Measurements from ENCODE around the gene CALHM2. TPM values are rescaled to one million over a fixed set of nuclear protein-coding genes. Genes with fewer than 3 reads are reported as not detected.
"Not testable (repeated sequence)": the region's sequence is repeated elsewhere in the genome, so short reads cannot be mapped to it uniquely, and the experiment has no call there.

Gene CALHM2
- total RNA-seq, 3 donors from 2014 or later, result 38.9 to 98.3 (median 58.3) TPM

GRCh38 chr10:103428989-103429643, 23.1 kb downstream of the CALHM2 start:
- Histone ChIP-seq H3K9me3 (no peaks in the 10 kb centered on the region), H3K4me3 (no peak overlapping the region), H3K36me3 (no peaks in the 10 kb centered on the region), H3K27me3 (no peaks in the 10 kb centered on the region), H3K4me1 (no peaks in the 10 kb centered on the region), H3K27ac (no peak overlapping the region)
- intact Hi-C loops (cut with DNase I; ENCODE audit: low total_unique reads), result no loop called here
- TF ChIP-seq POLR2AphosphoS5 (IDR thresholded peaks at IDR 0.05) (no peak), POLR2A (IDR thresholded peaks at IDR 0.05) (no peak), CTCF (IDR thresholded peaks at IDR 0.05) (no peak)
- no peak for DNase-seq (ENCODE audit: low spot score in 2 of 2)

- H3K27me3 ChIP-seq, result no peaks in the 10 kb centered on the region
- TF ChIP-seq POLR2A (IDR thresholded peaks at IDR 0.05), result no peak
- no peak overlapping the region for H3K4me3 ChIP-seq
- no peak overlapping the region for H3K27ac ChIP-seq
- no peak for DNase-seq (ENCODE audit: low spot score in 2 of 2)
- no peaks in the 10 kb centered on the region for H3K4me1 ChIP-seq
- peaks cover 6% of the 10 kb centered on the region for H3K36me3 ChIP-seq
- intact Hi-C loops (cut with DNase I; ENCODE audit: low total_unique reads), result loop anchor here (2.0 kb wide), 1 partner anchor 153 kb away; no protein-coding TSS in a partner anchor
- no peaks in the 10 kb centered on the region for H3K9me3 ChIP-seq
Observed at GRCh38 chr10:103427866-103428265, 24.3 kb downstream of the CALHM2 start.

GRCh38 chr10:103423748-103424147, 28.4 kb downstream of the CALHM2 start:
- no peaks in the 10 kb centered on the region for H3K9me3 ChIP-seq
- TF ChIP-seq POLR2AphosphoS5 (IDR thresholded peaks at IDR 0.05) (no peak), CTCF (IDR thresholded peaks at IDR 0.05) (no peak), POLR2A (IDR thresholded peaks at IDR 0.05) (no peak)
- intact Hi-C loops (cut with DNase I; ENCODE audit: low total_unique reads), result no loop called here

GRCh38 chr10:103419101-103419500, 33.1 kb downstream of the CALHM2 start:
- H3K4me3 ChIP-seq, result no peak overlapping the region
- no peaks in the 10 kb centered on the region for H3K4me1 ChIP-seq
- peaks cover 26% of the 10 kb centered on the region for H3K36me3 ChIP-seq
- no peak for TF ChIP-seq CTCF (IDR thresholded peaks at IDR 0.05)
- no peak for TF ChIP-seq POLR2A (IDR thresholded peaks at IDR 0.05)
- no peak for TF ChIP-seq POLR2AphosphoS5 (IDR thresholded peaks at IDR 0.05)
- H3K9me3 ChIP-seq, result no peaks in the 10 kb centered on the region
- no peaks in the 10 kb centered on the region for H3K27me3 ChIP-seq
- intact Hi-C loops (cut with DNase I; ENCODE audit: low total_unique reads), result no loop called here
- no peak for DNase-seq (ENCODE audit: low spot score in 2 of 2)
- H3K27ac ChIP-seq, result no peak overlapping the region

More at GRCh38 chr10:103423748-103424147, 28.4 kb downstream of the CALHM2 start:
- H3K4me3 ChIP-seq, result no peak overlapping the region
- no peaks in the 10 kb centered on the region for H3K27me3 ChIP-seq
- peaks cover 13% of the 10 kb centered on the region for H3K36me3 ChIP-seq
- H3K4me1 ChIP-seq, result no peaks in the 10 kb centered on the region
- H3K27ac ChIP-seq, result no peak overlapping the region
- no peak for DNase-seq (ENCODE audit: low spot score in 2 of 2)

GRCh38 chr10:103417601-103418000, 34.6 kb downstream of the CALHM2 start:
- Histone ChIP-seq H3K27me3 (no peaks in the 10 kb centered on the region), H3K27ac (no peak overlapping the region), H3K4me3 (no peak overlapping the region), H3K4me1 (no peaks in the 10 kb centered on the region), H3K36me3 (peaks cover 27% of the 10 kb centered on the region), H3K9me3 (no peaks in the 10 kb centered on the region)
- no peak for TF ChIP-seq POLR2AphosphoS5 (IDR thresholded peaks at IDR 0.05)
- TF ChIP-seq POLR2A (IDR thresholded peaks at IDR 0.05), result no peak
- no peak for TF ChIP-seq CTCF (IDR thresholded peaks at IDR 0.05)
- no peak for DNase-seq (ENCODE audit: low spot score in 2 of 2)
- intact Hi-C loops (cut with DNase I; ENCODE audit: low total_unique reads), result loop anchor here (2.0 kb wide), 1 partner anchor 65 kb away; no protein-coding TSS in a partner anchor

GRCh38 chr10:103417148-103417469, 35.1 kb downstream of the CALHM2 start:
- not testable (repeated sequence) for DNase-seq (ENCODE audit: low spot score in 2 of 2); H3K4me1 ChIP-seq; H3K27ac ChIP-seq; H3K9me3 ChIP-seq; H3K4me3 ChIP-seq; H3K27me3 ChIP-seq
- H3K36me3 ChIP-seq, result peaks cover 27% of the 10 kb centered on the region
- intact Hi-C loops (cut with DNase I; ENCODE audit: low total_unique reads), result loop anchor here (2.0 kb wide), 1 partner anchor 66 kb away; no protein-coding TSS in a partner anchor

Data from breast epithelium (tissue), 4 donors.